MG63 (cell line): ENCODE data around the gene SMYD3. TPM values are rescaled to one million over a fixed set of nuclear protein-coding genes. Genes with fewer than 3 reads are reported as not detected.

Source experiments
- DNase-seq: peaks from one replicate; pipeline ENCODE4 v3.0.0-alpha.2; 2020
- H3K27me3 ChIP-seq: fragments of 250-450 bp; sonication (Bioruptor Pico); 2 replicates; pipeline ENCODE4 v1.5.1; 2020; ENCODE audit warnings: mild to moderate bottlenecking, moderate library complexity
- H3K36me3 ChIP-seq: fragments of 250-450 bp; sonication (Bioruptor Pico); 2 replicates; pipeline ENCODE4 v1.5.1; 2020; ENCODE audit warnings: mild to moderate bottlenecking, moderate library complexity
- H3K4me3 ChIP-seq: fragments of 250-450 bp; sonication (Bioruptor Pico); 2 replicates; pipeline ENCODE4 v1.5.1; 2020; ENCODE audit warnings: mild to moderate bottlenecking, moderate library complexity
- H3K9me3 ChIP-seq: fragments of 250-450 bp; sonication (Bioruptor Pico); 2 replicates; pipeline ENCODE4 v1.5.1; 2020; ENCODE audit warnings: mild to moderate bottlenecking, moderate library complexity
- total RNA-seq: library from RNA; depleted of rRNA; stranded (reverse); fragments of >200 nt; shearing (Covaris generic); gene quantifications from 2 replicates; pipeline ENCODE4 v1.2.3, GENCODE V29; 2014; ENCODE audit warnings: low replicate concordance; rRNA removed

SMYD3 gene
- total RNA-seq, 1 experiment from 2014 or later = 46.6 TPM

DNA sequence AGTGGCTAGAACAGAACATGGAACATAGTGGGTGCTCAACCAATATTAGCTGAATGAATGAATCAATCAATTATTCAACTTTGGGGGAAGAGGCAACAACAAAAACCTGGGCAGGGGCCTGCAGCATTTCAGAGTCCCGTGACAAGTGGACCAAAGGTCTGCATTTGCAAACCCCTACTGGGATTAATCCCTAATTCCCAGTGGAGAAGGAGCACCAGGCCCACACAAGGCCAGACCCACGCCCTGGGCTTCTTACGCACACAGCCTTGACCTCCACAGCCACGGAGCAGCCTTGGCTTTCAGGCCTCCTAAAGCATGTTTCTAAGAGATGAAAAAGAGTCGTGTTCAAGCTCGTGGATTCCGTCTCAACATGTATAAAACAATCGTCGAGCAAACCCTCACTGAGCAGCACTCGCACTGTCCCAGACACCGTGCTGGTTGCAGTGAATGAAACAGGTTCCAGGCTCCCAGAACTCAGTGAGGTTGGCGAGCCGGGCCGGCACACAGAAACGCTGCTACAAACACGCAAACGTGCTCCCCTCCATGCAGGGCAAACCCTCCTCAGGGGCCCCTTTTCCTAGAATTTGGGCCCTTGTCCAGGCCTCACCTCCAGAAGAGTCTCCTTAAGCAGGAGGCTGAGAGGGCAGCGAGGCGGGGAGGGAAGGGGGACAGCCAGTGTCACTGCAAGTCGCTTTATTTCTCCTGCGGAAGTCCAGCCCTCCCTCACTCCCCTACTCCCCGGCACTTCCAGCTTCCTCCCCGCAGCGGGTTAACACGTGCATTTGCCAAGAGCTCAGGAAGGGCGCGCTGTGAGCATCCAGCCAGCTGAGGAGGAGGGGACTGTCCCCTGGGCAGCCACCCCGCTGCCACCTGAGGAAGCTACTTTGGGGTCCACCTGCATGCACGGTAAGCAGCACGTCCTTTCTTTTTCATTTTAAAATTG lies 795.8 kb downstream of the SMYD3 start:
- Histone ChIP-seq H3K27me3 (no peaks in the 10 kb centered on the region), H3K9me3 (no peaks in the 10 kb centered on the region), H3K36me3 (no peaks in the 10 kb centered on the region), H3K4me3 (no peak overlapping the region)
- DNase-seq = no peak

DNA sequence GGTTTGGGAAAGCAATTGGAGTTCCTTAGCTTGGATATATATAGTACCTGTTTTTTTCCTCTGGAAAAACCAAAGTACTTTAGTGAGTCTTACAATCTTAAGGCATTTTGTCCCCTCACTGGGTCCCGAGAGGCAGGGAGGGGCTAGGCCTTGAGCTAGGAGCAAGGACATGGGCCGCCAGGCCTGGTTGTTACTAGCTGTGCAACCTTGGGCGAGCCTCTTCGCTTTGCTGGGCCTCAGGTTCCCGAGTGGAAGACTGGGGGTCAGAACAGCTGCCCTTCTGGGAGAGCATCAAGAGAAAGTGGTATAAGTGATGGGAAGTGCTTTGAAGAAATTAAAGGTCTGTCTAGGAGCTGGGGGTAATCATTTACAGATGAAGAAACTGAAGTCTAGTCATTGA lies 799.1 kb downstream of the SMYD3 start:
- no peak for DNase-seq
- Histone ChIP-seq H3K36me3 (no peaks in the 10 kb centered on the region), H3K9me3 (no peaks in the 10 kb centered on the region), H3K27me3 (no peaks in the 10 kb centered on the region), H3K4me3 (no peak overlapping the region)

GRCh38 chr1:245704765-245705164 lies 802.3 kb downstream of the SMYD3 start:
- H3K4me3 ChIP-seq = no peak overlapping the region
- no peaks in the 10 kb centered on the region for H3K27me3 ChIP-seq
- no peaks in the 10 kb centered on the region for H3K9me3 ChIP-seq
- H3K36me3 ChIP-seq = no peaks in the 10 kb centered on the region
- peak; percentile 71 for DNase-seq

DNA sequence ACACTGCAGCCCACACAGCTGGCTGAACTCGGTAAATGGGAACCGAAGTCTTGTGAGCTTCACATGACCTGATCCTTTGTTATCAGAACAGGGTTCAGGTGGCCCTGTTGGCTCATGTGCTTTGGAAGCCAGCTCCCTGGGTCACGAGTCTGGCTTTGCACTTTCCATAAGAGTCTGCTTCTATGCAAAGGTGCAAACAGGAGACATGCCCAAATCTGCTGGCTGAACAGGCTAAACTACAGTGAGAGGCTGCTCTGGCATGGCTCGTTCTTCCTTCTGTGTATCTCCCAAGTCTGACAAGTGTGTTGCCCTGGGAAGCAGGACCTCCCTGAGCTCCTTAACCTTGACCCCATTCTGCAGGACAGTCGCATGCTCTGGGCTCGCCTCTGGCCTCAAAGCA lies 802.7 kb downstream of the SMYD3 start:
- Histone ChIP-seq H3K36me3 (no peaks in the 10 kb centered on the region), H3K9me3 (no peaks in the 10 kb centered on the region), H3K27me3 (no peaks in the 10 kb centered on the region), H3K4me3 (no peak overlapping the region)
- no peak for DNase-seq

GRCh38 chr1:245702346-245702745 lies 804.7 kb downstream of the SMYD3 start:
- no peak for DNase-seq
- H3K36me3 ChIP-seq = no peaks in the 10 kb centered on the region

GRCh38 chr1:245701631-245702030 lies 805.4 kb downstream of the SMYD3 start:
- H3K36me3 ChIP-seq = no peaks in the 10 kb centered on the region

More at GRCh38 chr1:245702346-245702745, 804.7 kb downstream of the SMYD3 start:
- Histone ChIP-seq H3K9me3 (no peaks in the 10 kb centered on the region), H3K4me3 (no peak overlapping the region), H3K27me3 (no peaks in the 10 kb centered on the region)

GRCh38 chr1:245700631-245701030 lies 806.4 kb downstream of the SMYD3 start:
- Histone ChIP-seq H3K4me3 (no peak overlapping the region), H3K36me3 (no peaks in the 10 kb centered on the region), H3K9me3 (no peaks in the 10 kb centered on the region), H3K27me3 (no peaks in the 10 kb centered on the region)
- no peak for DNase-seq

More at GRCh38 chr1:245701631-245702030, 805.4 kb downstream of the SMYD3 start:
- no peak for DNase-seq
- Histone ChIP-seq H3K9me3 (no peaks in the 10 kb centered on the region), H3K4me3 (no peak overlapping the region), H3K27me3 (no peaks in the 10 kb centered on the region)

Other genes starting within 250 kb of the SMYD3 start
- gene TFB2M, start 59.0 kb upstream of the SMYD3 start, total RNA-seq = 10.9 and 13.3 TPM in 2 replicates
- gene CNST, start 59.2 kb upstream of the SMYD3 start, total RNA-seq = 10.5 and 11.2 TPM in 2 replicates
- gene SCCPDH, start 217.1 kb upstream of the SMYD3 start, total RNA-seq = 51.1 and 76.6 TPM in 2 replicates